Lung (tissue), 12 donors: ENCODE data around the gene ANXA9. TPM values are rescaled to one million over a fixed set of nuclear protein-coding genes. Genes with fewer than 3 reads are reported as not detected.
A peak's percentile ranks its signal among the peaks of the same experiment; 100 is the strongest.

Experiments
- ATAC-seq: fragments of 200-7000 bp; cut with Tn5 transposase; one replicate; pipeline ENCODE4 v1.9.1; 2020; ENCODE audit warnings: moderate number of reproducible peaks; ENCODE audit not compliant: insufficient read depth, low FRiP score
- DNase-seq, 3 donors: peaks; one replicate each; pipeline ENCODE4 v3.0.0-alpha.2; 2013 to 2017
- H3K27ac ChIP-seq, 2 donors: one replicate each; pipeline ENCODE4 v1.5.1; 2013; ENCODE audit warnings: mild to moderate bottlenecking in 2 of 2, moderate library complexity in 2 of 2, control low read depth in 1 of 2, inconsistent platforms in 1 of 2, low read depth in 1 of 2, low read length in 1 of 2
- H3K27me3 ChIP-seq, 3 donors: one replicate each; pipeline ENCODE4 v1.5.1; 2013; ENCODE audit warnings: low read length in 2 of 3; ENCODE audit not compliant: control insufficient read depth in 3 of 3, insufficient read depth in 3 of 3
- H3K36me3 ChIP-seq, 4 donors: one replicate each; pipeline ENCODE4 v1.5.1; 2013; ENCODE audit warnings: low read length in 4 of 4, mild to moderate bottlenecking in 1 of 4, moderate library complexity in 1 of 4; ENCODE audit not compliant: control insufficient read depth in 4 of 4, insufficient read depth in 4 of 4
- H3K4me1 ChIP-seq, 5 donors: one replicate each; pipeline ENCODE4 v1.5.1; 2013; ENCODE audit warnings: low read length in 5 of 5, mild to moderate bottlenecking in 2 of 5, moderate library complexity in 1 of 5; ENCODE audit not compliant: control insufficient read depth in 5 of 5, insufficient read depth in 5 of 5
- H3K4me3 ChIP-seq: one replicate; pipeline ENCODE4 v1.5.1; 2013; ENCODE audit warnings: mild to moderate bottlenecking, control low read depth, moderate library complexity
- H3K9ac ChIP-seq, 2 donors: one replicate each; pipeline ENCODE4 v1.5.1; 2013; ENCODE audit warnings: low read length in 2 of 2, control low read depth in 1 of 2; ENCODE audit not compliant: insufficient read depth in 1 of 2
- H3K9me3 ChIP-seq, 4 donors: one replicate each; pipeline ENCODE4 v1.5.1; 2013; ENCODE audit warnings: low read length in 3 of 4, mild to moderate bottlenecking in 1 of 4, moderate library complexity in 1 of 4; ENCODE audit not compliant: control insufficient read depth in 4 of 4, insufficient read depth in 3 of 4
- CTCF ChIP-seq: IDR thresholded peaks from 2 replicates; pipeline ENCODE4 v1.5.1; 2012; ENCODE audit warnings: mild to moderate bottlenecking; ENCODE audit errors: control extremely low read depth, extremely low read depth
- WGBS, 2 donors: extraction: QIAGEN DNeasy Blood & Tissue Kit; methylation state at CpG; one replicate each; pipeline ENCODE4 v1.1.7; 2013; 5-methylcytosine and 5-hydroxymethylcytosine counted together
- polyA plus RNA-seq, 2 donors: library from polyadenylated mRNA; stranded (reverse); fragments of 200-250 nt; gene quantifications; one replicate each; pipeline ENCODE4 v1.2.1, GENCODE V29; 2013
- total RNA-seq, 2 donors: library from RNA; depleted of rRNA in 1 of 2; stranded (reverse); fragments of >200 nt in 1 of 2; gene quantifications; one replicate each; pipeline ENCODE4 v1.2.1, GENCODE V29; 2014 to 2021
- donor health status: control.
- donor health status: control.
- donor health status: Bipolar disorder and iron deficiency.
- donor health status: healthy.
- donor health status: DM: yes; HTN: yes; CAD: no.

The ANXA9 gene
- total and polyA plus RNA-seq, 4 donors = 0.37 to 1.3 (median 0.85) TPM

- Histone ChIP-seq H3K36me3 (peaks cover under 1 to 10% (median 6%) of the 10 kb centered on the region in 4 donors), H3K4me3 (peak overlapping the region; percentile 84), H3K27me3 (no peaks in the 10 kb centered on the region), H3K9me3 (no peaks in the 10 kb centered on the region), H3K9ac (peak overlapping the region; percentile 81 to 89), H3K4me1 (peaks cover 24 to 34% (median 29%) of the 10 kb centered on the region in 5 donors), H3K27ac (peak overlapping the region; percentile 92 to 98)
- WGBS, 2 donors = 18 to 23% methylated on average over 15 of the region's 15 CpGs
- no peak for ATAC-seq
- peak in 2 of 3 donors; percentile 25 to 32 for DNase-seq
- TF ChIP-seq CTCF = no peak
Observed at GRCh38 chr1:150973258-150973835, 8.7 kb upstream of the ANXA9 start.

GRCh38 chr1:150973836-150974579, 8.1 kb upstream of the ANXA9 start:
- Histone ChIP-seq H3K9me3 (no peaks in the 10 kb centered on the region), H3K36me3 (peaks cover 0 to 5% (median 0%) of the 10 kb centered on the region in 4 donors), H3K4me3 (peak overlapping the region; percentile 84), H3K9ac (peak overlapping the region; percentile 81 to 89), H3K27ac (peak overlapping the region; percentile 92 to 98), H3K4me1 (peaks cover 24 to 36% (median 30%) of the 10 kb centered on the region in 5 donors), H3K27me3 (no peaks in the 10 kb centered on the region)
- no peak for TF ChIP-seq CTCF
- 1% methylated on average over 60 to 66 of the region's 67 CpGs for WGBS, 2 donors
- DNase-seq = peak in 2 of 3 donors; percentile 31 to 38
- no peak for ATAC-seq

- TF ChIP-seq CTCF = no peak
- Histone ChIP-seq H3K9me3 (no peaks in the 10 kb centered on the region), H3K4me3 (peak within 1 kb of the TSS; percentile 84), H3K27me3 (no peaks in the 10 kb centered on the region), H3K27ac (peak within 1 kb of the TSS; percentile 94 to 98), H3K4me1 (peaks cover 26 to 43% (median 30%) of the 10 kb centered on the region in 5 donors), H3K9ac (peak within 1 kb of the TSS; percentile 81 to 89), H3K36me3 (peaks cover 0 to 5% (median 0%) of the 10 kb centered on the region in 4 donors)
- ATAC-seq (peak; percentile 57), DNase-seq (peak; percentile 90 to 93 (median 92))
- WGBS, 2 donors = 6% methylated on average over 69 to 105 of the region's 106 CpGs
Observed at GRCh38 chr1:150974580-150975478, 7.3 kb upstream of the ANXA9 start, which contains the start of gene CERS2. Gene CERS2 (minus strand): TSS chr1:150974835. CDS start chr1:150969090, 5,745 bp downstream.
